Measurements from ENCODE around the gene IMMP2L.

- TF ChIP-seq EZH2 (IDR thresholded peaks at IDR 0.05; ENCODE audit: insufficient read depth, poor library complexity, severe bottlenecking) (no peak), EZH2phosphoT487 (IDR thresholded peaks at IDR 0.05; ENCODE audit: insufficient read depth, low read depth) (no peak)
These were observed 790.6 kb downstream of the IMMP2L start for GRCh38 chr7:110771717-110772116.

Measured in GM23248 (cell line).